Hepatocyte (in vitro differentiated cells): ENCODE data around the gene SYTL5. TPM values are rescaled to one million over a fixed set of nuclear protein-coding genes. Genes with fewer than 3 reads are reported as not detected.

Source experiments
- DNase-seq: peaks from one replicate; pipeline ENCODE4 v3.0.0-alpha.2; 2016; ENCODE audit warnings: low spot score
- H2AFZ ChIP-seq: fragments of 200-600 bp; sonication (generic); 2 replicates; pipeline ENCODE4 v1.6.0; 2016; ENCODE audit warnings: antibody characterized with exemption, mild to moderate bottlenecking
- H3K27ac ChIP-seq: fragments of 200-600 bp; sonication (generic); 2 replicates; pipeline ENCODE4 v1.5.1; 2016; ENCODE audit warnings: mild to moderate bottlenecking
- H3K27me3 ChIP-seq: fragments of 200-600 bp; sonication (generic); 2 replicates; pipeline ENCODE4 v1.6.1; 2016
- H3K36me3 ChIP-seq: fragments of 200-600 bp; sonication (generic); replicated peaks from 2 replicates; pipeline ENCODE4 v1.5.1; 2016; ENCODE audit warnings: low read depth; ENCODE audit not compliant: insufficient read depth
- H3K4me1 ChIP-seq: fragments of 200-600 bp; sonication (generic); 2 replicates; pipeline ENCODE4 v1.5.1; 2016; ENCODE audit warnings: mild to moderate bottlenecking, moderate library complexity; ENCODE audit not compliant: insufficient read depth
- H3K4me2 ChIP-seq: fragments of 200-600 bp; sonication (generic); 2 replicates; pipeline ENCODE4 v1.6.0; 2016
- H3K4me3 ChIP-seq: fragments of 200-600 bp; sonication (generic); 2 replicates; pipeline ENCODE4 v1.5.1; 2016; ENCODE audit warnings: mild to moderate bottlenecking
- H3K79me2 ChIP-seq: fragments of 200-600 bp; sonication (generic); 2 replicates; pipeline ENCODE4 v1.6.0; 2017; ENCODE audit warnings: mild to moderate bottlenecking
- H3K9me2 ChIP-seq: fragments of 200-600 bp; sonication (generic); replicated peaks from 2 replicates; pipeline ENCODE4 v1.6.0; 2017; ENCODE audit warnings: mild to moderate bottlenecking; ENCODE audit not compliant: insufficient read depth
- H3K9me3 ChIP-seq: fragments of 200-600 bp; sonication (generic); 2 replicates; pipeline ENCODE4 v1.5.1; 2016; ENCODE audit warnings: low read depth, mild to moderate bottlenecking
- H4K20me1 ChIP-seq: fragments of 200-600 bp; sonication (generic); 2 replicates; pipeline ENCODE4 v1.6.0; 2016; ENCODE audit warnings: mild to moderate bottlenecking; ENCODE audit not compliant: insufficient read depth, poor library complexity, severe bottlenecking
- CTCF ChIP-seq: fragments of 200-600 bp; sonication (generic); IDR thresholded peaks from 2 replicates; pipeline ENCODE4 v1.5.1; 2016; ENCODE audit warnings: antibody characterized with exemption, mild to moderate bottlenecking; ENCODE audit not compliant: poor library complexity
- EZH2 ChIP-seq: fragments of 200-600 bp; sonication (generic); IDR thresholded peaks from 2 replicates; pipeline ENCODE4 v1.6.1; 2016; ENCODE audit warnings: antibody characterized with exemption, mild to moderate bottlenecking, borderline replicate concordance
- EZH2phosphoT487 ChIP-seq: fragments of 200-600 bp; sonication (generic); IDR thresholded peaks from one replicate; pipeline ENCODE4 v1.6.1; 2018; ENCODE audit warnings: antibody characterized with exemption, mild to moderate bottlenecking, low read depth, moderate library complexity; ENCODE audit not compliant: unreplicated experiment, severe bottlenecking
- WGBS: methylation state at CpG from one replicate; pipeline ENCODE4 v1.1.6; 2016; ENCODE audit warnings: low lambda C conversion rate; ENCODE audit errors: missing lambda C conversion rate; 5-methylcytosine and 5-hydroxymethylcytosine counted together
- polyA plus RNA-seq: library from polyadenylated mRNA; unstranded; fragments of >200 nt; fragmentation: Nextera tagmentation; extraction: Ambion mirVana; gene quantifications from 2 replicates; pipeline ENCODE4 v1.2.1, GENCODE V29; 2016
- total RNA-seq: library from RNA; depleted of rRNA; stranded (reverse); fragments of >200 nt; gene quantifications from 2 replicates; pipeline ENCODE4 v1.2.3, GENCODE V29; 2014

The SYTL5 gene
- total and polyA plus RNA-seq, 2 experiments from 2014 or later: 1.2 to 8.0 TPM

DNA sequence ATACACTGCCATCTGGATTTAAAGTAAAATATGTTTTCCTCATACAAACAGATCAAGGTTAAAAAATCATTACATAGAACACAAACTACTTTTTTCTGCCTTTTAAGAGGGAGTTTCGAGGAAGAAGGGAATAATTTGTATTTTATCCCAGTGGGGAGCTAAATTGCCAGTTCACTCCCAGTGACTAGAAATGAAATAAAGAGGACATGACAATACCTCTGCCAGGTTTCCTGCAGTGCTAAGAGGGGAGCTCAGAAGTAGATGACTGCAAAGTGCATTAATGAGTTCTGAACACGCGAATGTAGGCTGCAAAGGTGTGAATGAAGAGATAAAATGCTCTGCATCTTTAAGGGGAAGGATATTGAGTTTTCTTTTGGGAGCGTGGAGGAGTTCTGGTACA lies 144.6 kb downstream of the SYTL5 start:
- no peaks in the 10 kb centered on the region for H3K9me2 ChIP-seq
- H3K4me1 ChIP-seq: peaks cover 4% of the 10 kb centered on the region
- H3K9me3 ChIP-seq: no peaks in the 10 kb centered on the region
- no peak overlapping the region for H2AFZ ChIP-seq
- H3K4me2 ChIP-seq: no peak overlapping the region
- H3K4me3 ChIP-seq: no peak overlapping the region
- H3K27me3 ChIP-seq: no peaks in the 10 kb centered on the region
- no peaks in the 10 kb centered on the region for H4K20me1 ChIP-seq
- WGBS: 70% methylated on average over 4 of the region's 4 CpGs
- no peaks in the 10 kb centered on the region for H3K36me3 ChIP-seq
- no peak for DNase-seq
- H3K27ac ChIP-seq: no peak overlapping the region
- no peaks in the 10 kb centered on the region for H3K79me2 ChIP-seq
- TF ChIP-seq EZH2phosphoT487 (no peak), CTCF (no peak), EZH2 (no peak)

DNA sequence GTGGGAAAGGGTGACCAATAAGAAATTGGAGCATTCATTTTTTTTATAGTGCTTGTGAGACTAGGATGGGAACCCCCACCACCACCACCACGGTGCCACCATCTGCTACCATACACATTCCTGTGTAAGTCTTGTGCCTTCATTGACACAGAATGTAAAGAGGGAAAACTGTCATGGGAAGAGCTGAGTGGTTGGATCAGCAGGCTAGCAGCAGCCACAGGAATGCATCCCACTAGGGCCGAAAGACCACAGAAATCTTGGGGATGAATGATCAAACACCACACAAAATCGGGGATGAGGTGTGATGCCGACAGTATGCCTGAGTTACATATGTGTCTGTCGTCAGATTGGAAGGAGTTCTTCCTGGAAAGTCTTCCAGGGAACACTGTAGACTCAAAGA lies 145.1 kb downstream of the SYTL5 start:
- H2AFZ ChIP-seq: no peak overlapping the region
- H3K9me3 ChIP-seq: no peaks in the 10 kb centered on the region
- H3K27me3 ChIP-seq: no peaks in the 10 kb centered on the region
- no peak overlapping the region for H3K27ac ChIP-seq
- H4K20me1 ChIP-seq: no peaks in the 10 kb centered on the region
- no peak for DNase-seq
- H3K4me1 ChIP-seq: peaks cover 4% of the 10 kb centered on the region
- no peaks in the 10 kb centered on the region for H3K79me2 ChIP-seq
- WGBS: 75% methylated on average over 5 of the region's 5 CpGs
- H3K36me3 ChIP-seq: no peaks in the 10 kb centered on the region
- no peaks in the 10 kb centered on the region for H3K9me2 ChIP-seq
- no peak for TF ChIP-seq CTCF
- TF ChIP-seq EZH2phosphoT487: no peak
- TF ChIP-seq EZH2: no peak
- H3K4me3 ChIP-seq: no peak overlapping the region
- H3K4me2 ChIP-seq: no peak overlapping the region

GRCh38 chrX:38154340-38154739 lies 148.0 kb downstream of the SYTL5 start:
- TF ChIP-seq EZH2 (no peak), CTCF (no peak), EZH2phosphoT487 (no peak)
- no peaks in the 10 kb centered on the region for H3K9me2 ChIP-seq

GRCh38 chrX:38154818-38155217 lies 148.5 kb downstream of the SYTL5 start:
- no peak overlapping the region for H3K4me2 ChIP-seq
- DNase-seq: no peak

More at GRCh38 chrX:38154340-38154739, 148.0 kb downstream of the SYTL5 start:
- H3K9me3 ChIP-seq: no peaks in the 10 kb centered on the region
- no peak overlapping the region for H3K4me2 ChIP-seq
- no peak overlapping the region for H2AFZ ChIP-seq
- H3K4me3 ChIP-seq: no peak overlapping the region
- no peaks in the 10 kb centered on the region for H4K20me1 ChIP-seq
- no peaks in the 10 kb centered on the region for H3K27me3 ChIP-seq
- DNase-seq: no peak
- peaks cover 4% of the 10 kb centered on the region for H3K4me1 ChIP-seq
- H3K36me3 ChIP-seq: no peaks in the 10 kb centered on the region
- H3K27ac ChIP-seq: no peak overlapping the region
- 44% methylated on average over 5 of the region's 5 CpGs for WGBS
- no peaks in the 10 kb centered on the region for H3K79me2 ChIP-seq

More at GRCh38 chrX:38154818-38155217, 148.5 kb downstream of the SYTL5 start:
- 72% methylated on average over 2 of the region's 2 CpGs for WGBS
- Histone ChIP-seq H3K9me2 (no peaks in the 10 kb centered on the region), H3K9me3 (no peaks in the 10 kb centered on the region), H3K79me2 (no peaks in the 10 kb centered on the region), H3K4me1 (peaks cover 4% of the 10 kb centered on the region), H2AFZ (no peak overlapping the region), H3K27me3 (no peaks in the 10 kb centered on the region), H3K27ac (no peak overlapping the region), H3K36me3 (no peaks in the 10 kb centered on the region), H4K20me1 (no peaks in the 10 kb centered on the region), H3K4me3 (no peak overlapping the region)
- TF ChIP-seq CTCF: no peak
- TF ChIP-seq EZH2: no peak
- TF ChIP-seq EZH2phosphoT487: no peak
